Epithelial cell of proximal tubule (primary cell): Measurements from ENCODE around the gene ATP5F1E. TPM values are rescaled to one million over a fixed set of nuclear protein-coding genes. Genes with fewer than 3 reads are reported as not detected.

ENCODE experiments used
- DNase-seq: peaks from one replicate; pipeline ENCODE4 v3.0.0-alpha.2; 2011; ENCODE audit warnings: low read depth
- H3K4me3 ChIP-seq: 2 replicates; pipeline ENCODE4 v1.5.1; 2011; ENCODE audit warnings: low read depth, mild to moderate bottlenecking, low read length
- total RNA-seq: library from RNA; depleted of rRNA; stranded (reverse); fragments of >200 nt; gene quantifications from 2 replicates; pipeline ENCODE4 v1.2.3, GENCODE V29; 2015
- TF ChIP-seq, protein P1 (sequence below): conservative IDR thresholded peaks from 2 replicates; pipeline ENCODE4 v1.5.1; 2012; ENCODE audit warnings: low read depth, mild to moderate bottlenecking, low read length

Gene ATP5F1E
- total RNA-seq, 1 donor from 2014 or later = 46.4 TPM

DNA sequence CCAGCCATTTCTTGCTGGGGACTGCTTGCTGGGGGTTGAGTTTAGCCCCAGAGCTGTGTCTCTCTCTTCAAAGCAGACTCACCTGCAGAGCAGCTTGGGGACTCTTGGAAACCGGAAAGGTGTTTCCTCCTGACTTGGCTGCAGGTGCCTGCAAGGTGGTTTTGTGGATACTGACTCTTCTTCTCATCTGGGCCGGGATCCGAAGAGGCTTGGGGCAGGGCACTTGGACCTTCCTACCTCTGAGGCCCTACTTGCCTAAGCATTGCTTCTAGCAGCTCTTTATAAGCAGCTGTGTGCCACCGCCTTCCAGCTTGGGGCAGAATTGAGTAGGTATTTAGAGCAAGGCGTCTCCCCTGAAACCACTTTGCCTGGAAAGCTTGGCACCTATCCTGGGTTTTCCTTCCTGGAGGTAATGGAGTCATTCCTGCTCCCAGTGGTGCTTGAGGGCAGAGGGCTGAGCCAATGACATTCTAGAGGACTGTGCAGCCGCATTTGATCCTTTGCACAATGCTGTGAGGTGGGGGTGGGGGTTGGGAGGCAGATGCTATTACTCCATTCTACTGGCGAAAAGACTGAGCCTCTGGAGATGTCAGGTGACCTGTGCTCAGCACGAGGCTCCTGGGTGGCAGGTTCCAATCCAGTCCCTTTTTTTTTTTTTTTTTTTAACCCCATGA, 21.7 kb downstream of the ATP5F1E start:
- TF ChIP-seq, protein P1, sequence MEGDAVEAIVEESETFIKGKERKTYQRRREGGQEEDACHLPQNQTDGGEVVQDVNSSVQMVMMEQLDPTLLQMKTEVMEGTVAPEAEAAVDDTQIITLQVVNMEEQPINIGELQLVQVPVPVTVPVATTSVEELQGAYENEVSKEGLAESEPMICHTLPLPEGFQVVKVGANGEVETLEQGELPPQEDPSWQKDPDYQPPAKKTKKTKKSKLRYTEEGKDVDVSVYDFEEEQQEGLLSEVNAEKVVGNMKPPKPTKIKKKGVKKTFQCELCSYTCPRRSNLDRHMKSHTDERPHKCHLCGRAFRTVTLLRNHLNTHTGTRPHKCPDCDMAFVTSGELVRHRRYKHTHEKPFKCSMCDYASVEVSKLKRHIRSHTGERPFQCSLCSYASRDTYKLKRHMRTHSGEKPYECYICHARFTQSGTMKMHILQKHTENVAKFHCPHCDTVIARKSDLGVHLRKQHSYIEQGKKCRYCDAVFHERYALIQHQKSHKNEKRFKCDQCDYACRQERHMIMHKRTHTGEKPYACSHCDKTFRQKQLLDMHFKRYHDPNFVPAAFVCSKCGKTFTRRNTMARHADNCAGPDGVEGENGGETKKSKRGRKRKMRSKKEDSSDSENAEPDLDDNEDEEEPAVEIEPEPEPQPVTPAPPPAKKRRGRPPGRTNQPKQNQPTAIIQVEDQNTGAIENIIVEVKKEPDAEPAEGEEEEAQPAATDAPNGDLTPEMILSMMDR = no peak
- DNase-seq = no peak
- H3K4me3 ChIP-seq = no peak overlapping the region

DNA sequence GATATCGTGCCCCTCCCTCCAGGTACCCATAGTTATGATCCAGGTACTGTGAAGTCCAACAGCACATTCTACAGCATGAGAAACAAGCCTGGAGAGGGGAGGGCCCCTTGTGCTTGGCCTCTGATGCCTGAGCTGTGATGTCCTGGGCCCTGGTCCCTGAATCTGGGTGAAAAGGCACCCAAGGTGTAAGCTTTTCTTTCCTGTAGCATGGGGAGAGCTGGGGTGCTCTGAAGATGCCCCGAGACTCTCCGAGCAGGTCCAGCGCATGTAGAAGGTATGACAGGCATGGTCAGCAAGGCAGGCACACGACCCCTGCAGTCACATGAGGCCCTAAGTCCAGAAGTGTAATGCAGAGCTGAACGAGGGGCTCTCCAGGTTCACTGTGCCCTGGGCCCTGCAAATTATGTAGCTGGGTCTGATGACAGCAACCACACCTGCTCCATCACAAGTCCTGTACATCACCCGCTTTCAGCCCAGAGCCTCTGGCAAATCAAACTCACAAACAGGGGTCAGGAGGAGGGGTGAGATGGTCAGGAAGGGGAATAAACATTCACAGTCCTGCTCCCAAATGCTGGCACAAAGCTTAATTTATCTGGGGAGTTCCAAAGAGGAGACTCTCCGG, 23.3 kb downstream of the ATP5F1E start:
- TF ChIP-seq, protein P1 = no peak
- no peak overlapping the region for H3K4me3 ChIP-seq
- DNase-seq = no peak

DNA sequence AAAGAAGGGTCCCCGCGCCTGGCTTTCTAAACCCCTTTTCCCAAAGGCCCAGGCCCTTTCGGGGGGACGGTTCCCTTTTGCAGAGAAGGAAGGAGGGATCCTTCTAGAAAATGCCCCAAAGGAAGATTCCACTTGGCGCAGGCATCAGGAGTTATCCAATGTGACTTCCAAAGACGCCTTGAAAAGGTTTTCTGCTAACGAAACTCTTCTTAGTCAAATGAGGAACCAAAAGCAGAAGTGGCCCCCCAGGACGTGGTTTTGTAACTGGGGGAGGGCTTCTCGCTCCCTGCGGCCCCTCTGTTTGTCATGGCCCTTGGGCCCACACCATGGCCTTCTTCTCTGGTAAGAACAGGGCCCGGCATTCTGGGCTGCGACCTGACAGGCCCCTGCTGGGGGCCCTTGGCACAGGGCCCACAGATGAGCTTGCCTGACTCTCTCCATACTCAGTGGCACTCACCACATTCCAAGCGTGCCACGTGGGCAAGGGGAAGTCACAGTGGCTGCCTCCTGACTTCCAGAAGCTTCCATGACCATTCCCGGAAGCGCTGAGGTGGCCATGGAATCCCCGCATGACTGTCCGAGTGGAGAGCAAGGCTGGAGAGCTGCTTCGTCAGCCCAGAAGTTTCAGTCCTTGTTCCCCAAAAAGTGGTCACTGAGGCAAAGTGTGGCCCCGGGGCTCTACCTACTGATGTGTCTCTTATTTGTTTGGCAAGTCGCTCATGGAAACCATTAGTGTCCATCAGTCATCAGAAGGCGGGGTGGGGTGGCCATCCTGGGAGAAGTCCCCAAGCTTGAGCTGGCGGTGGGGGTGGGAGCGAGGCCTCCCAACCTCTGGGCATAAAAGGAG, 24.2 kb downstream of the ATP5F1E start:
- H3K4me3 ChIP-seq = peak overlapping the region; percentile 85
- TF ChIP-seq, protein P1 = no peak
- DNase-seq = peak; percentile 42

DNA sequence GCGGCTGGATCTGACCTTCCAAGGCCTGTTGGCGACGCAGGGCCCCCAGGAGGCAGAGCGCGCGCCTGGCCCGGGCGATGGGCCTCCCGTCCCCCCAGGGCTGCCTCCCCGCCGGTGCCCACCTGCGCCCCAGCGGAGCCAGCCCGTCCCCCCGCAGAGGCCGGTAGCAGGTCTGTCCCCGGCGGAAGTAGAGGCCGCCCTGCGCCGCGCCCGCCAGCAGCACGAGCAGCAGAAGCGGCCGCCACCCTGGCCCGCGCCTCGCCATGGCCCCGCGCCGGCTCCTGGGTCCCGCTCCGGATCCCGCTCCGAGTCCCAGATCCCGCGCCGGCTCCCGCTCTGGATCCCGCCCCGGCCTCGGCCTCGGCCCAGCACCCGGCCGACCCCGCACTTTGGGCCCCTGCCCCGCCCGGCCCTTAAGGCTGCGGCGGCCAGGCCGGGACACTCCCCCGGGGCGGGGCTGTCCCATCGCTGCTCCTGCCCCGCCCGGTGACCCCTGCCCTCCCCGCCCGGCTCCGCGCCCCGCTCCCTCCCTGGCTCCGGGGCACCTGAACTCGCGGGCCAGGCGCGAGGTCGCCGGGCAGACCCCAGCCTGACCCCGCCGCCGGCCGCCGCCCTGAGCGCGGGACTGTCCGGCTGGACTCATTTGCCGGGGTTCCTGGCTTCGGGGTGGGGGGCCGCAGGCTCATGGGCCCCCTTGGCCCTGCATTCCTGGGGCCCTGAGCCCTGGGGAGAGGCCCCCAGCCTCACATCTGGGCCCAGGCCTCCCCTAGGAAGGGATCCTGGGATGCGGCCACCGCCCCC, 25.1 kb downstream of the ATP5F1E start, which contains the start of gene CTSZ:
Gene CTSZ, minus strand, starts transcription at position 391 of the 801 bp plus-strand sequence. Its CDS starts 126 bp downstream, at position 265.
- DNase-seq = no peak
- TF ChIP-seq, protein P1 = no peak
- peak within 1 kb of the TSS; percentile 85 for H3K4me3 ChIP-seq

DNA sequence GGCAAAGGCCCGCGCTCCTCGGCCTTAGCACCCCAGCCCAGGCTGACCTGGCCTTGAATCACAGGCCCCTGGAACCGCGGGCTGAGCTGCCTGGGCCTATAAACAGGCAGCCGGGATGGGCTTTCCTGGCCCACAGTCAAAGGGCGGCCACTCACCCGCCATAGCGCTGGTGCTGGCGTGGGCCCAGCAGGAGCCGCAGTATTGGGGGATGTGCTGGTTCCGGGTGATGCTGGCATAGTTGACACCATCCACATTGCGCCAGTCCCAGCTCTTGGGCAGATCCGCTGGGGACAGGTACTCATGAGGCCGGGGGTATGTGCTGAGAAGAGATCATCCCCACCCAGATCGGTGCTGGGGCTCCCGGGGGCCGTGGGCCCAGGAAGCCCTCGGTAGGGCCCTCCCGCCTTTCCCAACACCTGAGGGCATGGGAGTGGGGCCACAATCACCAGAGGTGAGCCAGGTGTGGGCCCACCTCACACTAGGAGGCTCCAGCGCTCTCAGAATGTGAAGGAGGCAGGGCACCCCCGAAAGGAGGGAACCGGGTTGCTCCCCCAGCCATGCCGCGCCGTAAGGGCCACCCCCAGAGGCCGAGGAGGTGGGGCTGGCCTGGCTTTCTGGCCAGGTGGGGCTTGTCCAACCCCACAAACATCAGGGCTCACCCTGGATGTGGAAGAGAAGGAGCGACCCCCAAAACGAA, 25.8 kb downstream of the ATP5F1E start:
- no peak for DNase-seq
- TF ChIP-seq, protein P1 = no peak
- peak overlapping the region; percentile 85 for H3K4me3 ChIP-seq
